ENCODE results near the gene GIMAP6.

DNA sequence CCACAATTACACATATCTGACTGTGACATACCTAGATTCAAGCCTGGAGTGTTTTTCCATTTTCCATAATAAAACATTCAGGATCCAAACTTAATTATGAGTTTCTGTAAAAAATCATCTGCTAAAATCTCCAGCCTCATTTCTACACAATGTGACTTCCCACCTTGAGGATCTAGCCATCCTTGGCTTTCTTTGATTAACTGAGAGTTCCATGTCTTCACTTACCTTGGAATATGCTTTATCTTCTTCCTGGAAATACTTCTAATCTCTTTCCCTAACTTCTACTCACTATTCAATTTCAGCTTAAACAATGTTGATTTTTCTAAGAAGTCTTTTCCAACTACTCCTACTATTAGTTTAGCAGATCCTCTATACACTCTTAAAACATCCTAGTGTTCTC lies 36.8 kb upstream of the GIMAP6 start:
- TF ChIP-seq POLR2AphosphoS5 (IDR thresholded peaks at IDR 0.05; ENCODE audit: borderline replicate concordance, low read depth, low read length) = no peak
- no peak for TF ChIP-seq EZH2 (IDR thresholded peaks at IDR 0.05)
